GM19372 (cell line): ENCODE data around the gene IRAK2.

ENCODE experiments used
- ATAC-seq: cut with Tn5 transposase; IDR thresholded peaks from one replicate; pipeline ENCODE4 v1.9.1; 2021; ENCODE audit warnings: mild to moderate bottlenecking, low read depth, moderate library complexity; ENCODE audit not compliant: unreplicated experiment

IRAK2 gene

GRCh38 chr3:10217359-10217758 is 52.6 kb downstream of the IRAK2 start:
- ATAC-seq = no peak

- ATAC-seq = no peak
These were observed 55.0 kb downstream of the IRAK2 start for GRCh38 chr3:10219737-10220136.

GRCh38 chr3:10223676-10224639 is 59.2 kb downstream of the IRAK2 start:
- ATAC-seq = no peak

GRCh38 chr3:10224794-10225665 is 60.3 kb downstream of the IRAK2 start:
- ATAC-seq = no peak

GRCh38 chr3:10226293-10226692 is 61.6 kb downstream of the IRAK2 start:
- no peak for ATAC-seq

- ATAC-seq = no peak
These were observed 63.7 kb downstream of the IRAK2 start for GRCh38 chr3:10228248-10228950.

GRCh38 chr3:10229576-10229975 is 64.9 kb downstream of the IRAK2 start:
- no peak for ATAC-seq

GRCh38 chr3:10232137-10232536 is 67.4 kb downstream of the IRAK2 start:
- ATAC-seq = no peak

GRCh38 chr3:10233988-10234387 is 69.3 kb downstream of the IRAK2 start:
- ATAC-seq = no peak

- no peak for ATAC-seq
These were observed 70.0 kb downstream of the IRAK2 start for GRCh38 chr3:10234526-10235230.

GRCh38 chr3:10235551-10235950 is 70.8 kb downstream of the IRAK2 start:
- ATAC-seq = no peak

GRCh38 chr3:10238345-10239183 is 73.8 kb downstream of the IRAK2 start:
- ATAC-seq = no peak

- no peak for ATAC-seq
These were observed 76.1 kb downstream of the IRAK2 start for GRCh38 chr3:10240799-10241198.

GRCh38 chr3:10242182-10243065 is 77.7 kb downstream of the IRAK2 start:
- ATAC-seq = peak; percentile 62

GRCh38 chr3:10244009-10244408 is 79.3 kb downstream of the IRAK2 start:
- no peak for ATAC-seq

GRCh38 chr3:10245081-10245712 is 80.5 kb downstream of the IRAK2 start:
- no peak for ATAC-seq

- no peak for ATAC-seq
These were observed 83.0 kb downstream of the IRAK2 start for GRCh38 chr3:10247679-10248183.
